ENCODE measurements around the gene ZEB2. TPM values are rescaled to one million over a fixed set of nuclear protein-coding genes. Genes with fewer than 3 reads are reported as not detected.

ZEB2 gene
- total RNA-seq, 6 donors from 2014 or later = 104 to 237 (median 148) TPM

DNA sequence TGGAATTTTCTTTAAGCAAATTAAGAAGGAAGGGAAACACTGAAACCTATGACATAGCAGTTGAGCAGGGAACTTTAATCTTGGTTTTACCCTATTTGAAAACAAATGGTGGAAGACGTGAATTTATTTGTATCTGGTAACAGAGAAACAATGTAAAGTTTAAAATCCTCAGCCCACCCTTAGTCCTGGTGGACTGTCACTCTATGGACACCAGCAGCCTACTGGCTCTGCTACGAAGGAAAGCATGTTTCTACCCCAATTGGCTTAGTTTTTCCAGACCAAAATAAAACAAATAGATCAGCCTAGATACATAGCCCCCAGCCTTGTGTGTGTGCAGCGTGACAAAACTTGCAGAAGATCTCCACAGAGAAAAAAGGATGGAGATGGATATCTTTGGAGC, 7.4 kb downstream of the ZEB2 start:
- H3K27me3 ChIP-seq = peaks cover 0 to 4% (median 2%) of the 10 kb centered on the region in 4 donors
- ATAC-seq (ENCODE audit: low FRiP score in 2 of 2) (no peak), DNase-seq (no peak)
- no peaks in the 10 kb centered on the region for H3K9me3 ChIP-seq
- H3K36me3 ChIP-seq = no peaks in the 10 kb centered on the region
- 34 to 38% methylated on average over 3 of the region's 3 CpGs for WGBS, 2 donors
- H3K27ac ChIP-seq = peak overlapping the region; percentile 96 to 99 (median 98)
- peak overlapping the region in 2 of 4 donors; percentile 60 to 67 for H3K4me3 ChIP-seq
- H3K4me1 ChIP-seq = peaks cover 8 to 39% (median 29%) of the 10 kb centered on the region in 4 donors
- TF ChIP-seq POLR2AphosphoS5 (IDR thresholded peaks at IDR 0.05) = no peak
- TF ChIP-seq POLR2A (IDR thresholded peaks at IDR 0.05) = no peak
- TF ChIP-seq, protein P1, sequence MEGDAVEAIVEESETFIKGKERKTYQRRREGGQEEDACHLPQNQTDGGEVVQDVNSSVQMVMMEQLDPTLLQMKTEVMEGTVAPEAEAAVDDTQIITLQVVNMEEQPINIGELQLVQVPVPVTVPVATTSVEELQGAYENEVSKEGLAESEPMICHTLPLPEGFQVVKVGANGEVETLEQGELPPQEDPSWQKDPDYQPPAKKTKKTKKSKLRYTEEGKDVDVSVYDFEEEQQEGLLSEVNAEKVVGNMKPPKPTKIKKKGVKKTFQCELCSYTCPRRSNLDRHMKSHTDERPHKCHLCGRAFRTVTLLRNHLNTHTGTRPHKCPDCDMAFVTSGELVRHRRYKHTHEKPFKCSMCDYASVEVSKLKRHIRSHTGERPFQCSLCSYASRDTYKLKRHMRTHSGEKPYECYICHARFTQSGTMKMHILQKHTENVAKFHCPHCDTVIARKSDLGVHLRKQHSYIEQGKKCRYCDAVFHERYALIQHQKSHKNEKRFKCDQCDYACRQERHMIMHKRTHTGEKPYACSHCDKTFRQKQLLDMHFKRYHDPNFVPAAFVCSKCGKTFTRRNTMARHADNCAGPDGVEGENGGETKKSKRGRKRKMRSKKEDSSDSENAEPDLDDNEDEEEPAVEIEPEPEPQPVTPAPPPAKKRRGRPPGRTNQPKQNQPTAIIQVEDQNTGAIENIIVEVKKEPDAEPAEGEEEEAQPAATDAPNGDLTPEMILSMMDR (IDR thresholded peaks at IDR 0.05) = no peak
- no peak for TF ChIP-seq EP300 (IDR thresholded peaks at IDR 0.05)

DNA sequence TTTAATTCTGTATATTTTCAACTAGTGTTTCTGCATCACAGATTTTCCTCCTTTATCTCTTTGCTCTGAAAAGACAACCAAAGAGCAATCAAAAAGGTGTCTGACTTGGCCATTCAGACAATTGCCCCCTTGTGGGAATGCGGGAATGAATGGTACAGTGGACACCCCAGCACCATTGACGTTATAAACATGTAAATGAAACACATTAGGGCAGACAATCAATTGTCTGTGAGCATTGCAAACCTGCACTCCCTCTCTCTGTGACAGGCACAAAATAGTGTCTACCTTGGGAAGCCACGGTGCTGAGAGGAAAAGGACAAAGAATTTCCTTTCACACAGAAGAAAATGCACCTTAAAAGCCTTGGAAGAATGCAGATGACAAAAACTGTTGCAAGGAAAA, 8.0 kb downstream of the ZEB2 start:
- peak overlapping the region; percentile 96 to 99 (median 98) for H3K27ac ChIP-seq
- ATAC-seq (ENCODE audit: low FRiP score in 2 of 2) (no peak), DNase-seq (no peak)
- peaks cover 0 to 4% (median 0%) of the 10 kb centered on the region in 4 donors for H3K27me3 ChIP-seq
- TF ChIP-seq POLR2AphosphoS5 (IDR thresholded peaks at IDR 0.05) (no peak), POLR2A (IDR thresholded peaks at IDR 0.05) (peak in 1 of 4 donors; percentile 7)
- no peaks in the 10 kb centered on the region for H3K36me3 ChIP-seq
- peak overlapping the region in 2 of 4 donors; percentile 60 to 67 for H3K4me3 ChIP-seq
- peaks cover 8 to 43% (median 28%) of the 10 kb centered on the region in 4 donors for H3K4me1 ChIP-seq
- H3K9me3 ChIP-seq = no peaks in the 10 kb centered on the region
- 9 to 26% methylated on average over 3 of the region's 3 CpGs for WGBS, 2 donors

DNA sequence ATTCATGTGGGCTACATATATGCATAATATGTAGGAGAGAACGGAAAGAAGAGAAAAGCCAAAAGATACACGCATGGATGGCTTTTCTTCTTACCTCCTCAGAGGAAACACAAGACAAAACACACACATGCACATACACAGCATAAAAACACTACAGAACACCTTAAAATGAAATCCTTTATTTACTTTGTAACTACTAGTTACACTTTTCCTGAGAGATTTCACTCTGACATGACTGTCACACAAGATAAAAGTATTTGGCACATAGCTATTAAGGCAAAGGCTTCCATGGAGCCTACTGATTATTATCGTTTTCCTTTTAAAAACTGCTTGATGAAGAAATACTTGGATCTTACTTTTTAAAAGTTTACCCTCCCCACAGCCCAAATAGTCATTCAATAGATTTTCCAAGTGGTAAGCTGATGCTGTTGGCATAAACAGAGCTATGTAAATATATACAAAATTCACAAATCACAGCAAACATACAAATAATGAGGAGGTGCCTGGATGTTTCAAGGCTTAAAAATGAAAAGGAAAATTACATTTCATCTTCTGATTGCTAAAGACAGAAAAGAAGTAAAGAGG, 8.6 kb downstream of the ZEB2 start:
- H3K4me3 ChIP-seq = peak overlapping the region in 2 of 4 donors; percentile 23 to 60

DNA sequence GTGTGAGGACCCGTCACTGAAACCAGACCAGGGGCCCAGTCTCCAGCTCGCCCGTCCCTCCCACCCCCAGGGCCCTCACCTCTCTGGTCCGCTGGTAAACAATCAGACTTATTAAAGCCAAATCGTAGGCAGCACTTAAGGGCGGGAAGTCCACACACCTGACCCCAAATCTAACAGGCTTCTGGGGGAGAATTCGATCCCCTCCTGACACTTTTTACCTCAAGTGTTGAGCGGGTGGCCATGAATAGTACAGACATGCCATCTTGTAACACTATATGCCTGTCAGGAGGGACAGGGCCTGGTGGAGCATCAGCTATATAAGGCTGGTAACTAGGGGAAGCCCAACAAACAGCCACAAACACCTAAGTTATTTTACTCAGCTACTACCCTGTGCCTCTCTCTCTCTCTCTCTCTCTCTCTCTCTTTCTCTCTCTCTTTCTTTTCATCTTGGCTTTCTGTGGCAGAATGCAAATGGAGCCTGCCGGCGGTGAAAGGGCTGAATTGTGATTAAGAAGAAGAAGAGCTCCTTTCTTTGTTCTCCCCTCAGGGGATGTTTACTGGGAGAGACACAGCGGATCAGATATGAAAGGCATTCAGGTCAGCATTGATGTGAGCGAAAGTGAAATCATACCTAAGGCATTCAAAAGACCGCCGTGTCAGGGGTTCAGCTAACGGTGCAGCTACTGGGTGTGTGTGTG, 9.5 kb downstream of the ZEB2 start:
- H3K27me3 ChIP-seq = no peaks in the 10 kb centered on the region
- DNase-seq (no peak), ATAC-seq (ENCODE audit: low FRiP score in 2 of 2) (no peak)
- H3K4me1 ChIP-seq = peaks cover 21 to 50% (median 38%) of the 10 kb centered on the region in 4 donors
- TF ChIP-seq POLR2AphosphoS5 (IDR thresholded peaks at IDR 0.05) (no peak), POLR2A (IDR thresholded peaks at IDR 0.05) (peak in 1 of 4 donors; percentile 15)
- no peaks in the 10 kb centered on the region for H3K9me3 ChIP-seq
- WGBS, 2 donors = 34 to 49% methylated on average over 15 of the region's 15 CpGs
- H3K36me3 ChIP-seq = no peaks in the 10 kb centered on the region
- H3K4me3 ChIP-seq = peak overlapping the region in 2 of 4 donors; percentile 23 to 25
- H3K27ac ChIP-seq = peak overlapping the region; percentile 96 to 99 (median 98)

More for the DNA sequence above, 8.6 kb downstream of the ZEB2 start:
- DNase-seq (no peak), ATAC-seq (ENCODE audit: low FRiP score in 2 of 2) (no peak)
- no peak for TF ChIP-seq POLR2AphosphoS5 (IDR thresholded peaks at IDR 0.05)
- TF ChIP-seq EP300 (IDR thresholded peaks at IDR 0.05) = no peak
- TF ChIP-seq POLR2A (IDR thresholded peaks at IDR 0.05) = no peak
- TF ChIP-seq, protein P1 (IDR thresholded peaks at IDR 0.05) = no peak
- Histone ChIP-seq H3K36me3 (no peaks in the 10 kb centered on the region), H3K4me1 (peaks cover 12 to 47% (median 31%) of the 10 kb centered on the region in 4 donors), H3K27me3 (peaks cover 0 to 4% (median 0%) of the 10 kb centered on the region in 4 donors), H3K27ac (peak overlapping the region; percentile 96 to 99 (median 98)), H3K9me3 (no peaks in the 10 kb centered on the region)
- 22 to 27% methylated on average over 3 of the region's 3 CpGs for WGBS, 2 donors

DNA sequence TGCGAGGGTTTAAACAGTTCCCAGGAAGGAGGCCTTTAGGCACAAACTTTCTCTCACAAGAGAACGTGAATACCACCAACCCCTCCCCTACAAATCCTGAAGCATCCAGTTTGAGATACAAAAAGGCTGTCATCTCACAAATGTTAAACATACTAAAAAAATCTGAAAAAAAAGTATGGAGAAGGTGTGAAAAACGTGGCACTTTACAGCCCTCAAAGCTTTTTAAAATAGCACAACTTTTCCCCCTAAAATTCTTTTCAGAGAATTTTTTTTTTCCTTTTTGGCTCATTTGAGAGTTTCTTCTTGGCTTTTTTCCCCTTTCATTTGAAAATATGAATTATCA, 10.1 kb downstream of the ZEB2 start:
- no peak for DNase-seq
- peak overlapping the region; percentile 96 to 99 (median 98) for H3K27ac ChIP-seq
- no peak overlapping the region for H3K4me3 ChIP-seq
- no peaks in the 10 kb centered on the region for H3K36me3 ChIP-seq
- WGBS, 2 donors = 38 to 51% methylated on average over 3 of the region's 3 CpGs
- ATAC-seq (ENCODE audit: low FRiP score in 2 of 2) = no peak
- no peaks in the 10 kb centered on the region for H3K27me3 ChIP-seq
- no peak for TF ChIP-seq EP300 (IDR thresholded peaks at IDR 0.05)
- TF ChIP-seq, protein P1 (IDR thresholded peaks at IDR 0.05) = no peak
- TF ChIP-seq POLR2A (IDR thresholded peaks at IDR 0.05) = no peak
- no peak for TF ChIP-seq POLR2AphosphoS5 (IDR thresholded peaks at IDR 0.05)
- no peaks in the 10 kb centered on the region for H3K9me3 ChIP-seq
- peaks cover 27 to 49% (median 42%) of the 10 kb centered on the region in 4 donors for H3K4me1 ChIP-seq
